Neural cell (in vitro differentiated cells): Measurements from ENCODE around the gene DGKQ. TPM values are rescaled to one million over a fixed set of nuclear protein-coding genes. Genes with fewer than 3 reads are reported as not detected.

ENCODE experiments used
- H2AFZ ChIP-seq: fragments of 200-600, 300-800 bp; sonication (generic), shearing (Covaris generic); 2 replicates; pipeline ENCODE4 v1.6.0; 2014; ENCODE audit warnings: low read depth, mild to moderate bottlenecking, antibody characterized with exemption, low read length, moderate library complexity
- H3F3A ChIP-seq: fragments of 200-600 bp; shearing (Covaris generic); 2 replicates; pipeline ENCODE4 v1.6.1; 2016; ENCODE audit warnings: mild to moderate bottlenecking, moderate library complexity, mixed read lengths, antibody characterized with exemption, low read length; ENCODE audit not compliant: insufficient read depth, poor library complexity, severe bottlenecking
- H3K27ac ChIP-seq: fragments of 200-600, 300-800 bp; sonication (generic), shearing (Covaris generic); 2 replicates; pipeline ENCODE4 v1.5.1; 2014; ENCODE audit warnings: mild to moderate bottlenecking, low read length, moderate library complexity
- H3K27me3 ChIP-seq: fragments of 300-800, 200-600 bp; sonication (generic), shearing (Covaris generic); 2 replicates; pipeline ENCODE4 v1.6.0; 2014; ENCODE audit warnings: mild to moderate bottlenecking, low read depth, low read length, moderate library complexity; ENCODE audit not compliant: insufficient read depth
- H3K36me3 ChIP-seq: fragments of 300-800, 200-600 bp; sonication (generic), shearing (Covaris generic); 2 replicates; pipeline ENCODE4 v1.5.1; 2014; ENCODE audit warnings: mild to moderate bottlenecking, antibody characterized with exemption, low read length, moderate library complexity; ENCODE audit not compliant: insufficient read depth
- H3K4me2 ChIP-seq: fragments of 300-800, 200-600 bp; sonication (generic), shearing (Covaris generic); 2 replicates; pipeline ENCODE4 v1.6.0; 2014; ENCODE audit warnings: mild to moderate bottlenecking, low read length
- H3K4me3 ChIP-seq: fragments of 300-800, 200-600 bp; sonication (generic), shearing (Covaris generic); 2 replicates; pipeline ENCODE4 v1.5.1; 2014; ENCODE audit warnings: mild to moderate bottlenecking, low read length, moderate library complexity
- H3K79me2 ChIP-seq: fragments of 200-600 bp; shearing (Covaris generic); replicated peaks from 2 replicates; pipeline ENCODE4 v1.6.0; 2014; ENCODE audit warnings: mild to moderate bottlenecking, low read length, moderate library complexity; ENCODE audit not compliant: insufficient read depth
- H3K9ac ChIP-seq: fragments of 300-800, 200-600 bp; sonication (generic), shearing (Covaris generic); 2 replicates; pipeline ENCODE4 v1.6.1; 2016; ENCODE audit warnings: mild to moderate bottlenecking, low read length, mixed read lengths
- H3K9me2 ChIP-seq: fragments of 200-600 bp; shearing (Covaris generic); 2 replicates; pipeline ENCODE4 v1.6.1; 2016; ENCODE audit warnings: mild to moderate bottlenecking, low read length, mixed read lengths; ENCODE audit not compliant: insufficient read depth
- H3K9me3 ChIP-seq: fragments of 200-600, 300-800 bp; sonication (generic), shearing (Covaris generic); 2 replicates; pipeline ENCODE4 v1.6.1; 2016; ENCODE audit warnings: mild to moderate bottlenecking, mixed run types, low read length, moderate library complexity, mixed read lengths
- H4K20me1 ChIP-seq: fragments of 200-600 bp; shearing (Covaris generic); 2 replicates; pipeline ENCODE4 v1.6.1; 2016; ENCODE audit warnings: mild to moderate bottlenecking, mixed run types; ENCODE audit not compliant: insufficient read depth
- CTCF ChIP-seq: fragments of 450-650 bp; IDR thresholded peaks from 2 replicates; pipeline ENCODE4 v1.5.1; 2014; ENCODE audit warnings: antibody characterized with exemption, mild to moderate bottlenecking, moderate library complexity; ENCODE audit not compliant: poor library complexity, severe bottlenecking
- EP300 ChIP-seq: fragments of 450-650 bp; conservative IDR thresholded peaks from 2 replicates; pipeline ENCODE4 v1.6.1; 2014; ENCODE audit warnings: antibody characterized with exemption, mild to moderate bottlenecking, moderate library complexity; ENCODE audit not compliant: poor library complexity, severe bottlenecking
- EZH2 ChIP-seq: fragments of 200-600, 300-800 bp; shearing (Covaris generic), sonication (generic); IDR thresholded peaks from 2 replicates; pipeline ENCODE4 v1.6.1; 2014; ENCODE audit warnings: antibody characterized with exemption, low read length, borderline replicate concordance, mild to moderate bottlenecking; ENCODE audit not compliant: insufficient read depth, poor library complexity, severe bottlenecking
- MXI1 ChIP-seq: fragments of 450-650 bp; conservative IDR thresholded peaks from 2 replicates; pipeline ENCODE4 v1.6.1; 2014; ENCODE audit warnings: antibody characterized with exemption, mild to moderate bottlenecking; ENCODE audit not compliant: poor library complexity, severe bottlenecking
- POLR2AphosphoS5 ChIP-seq: IDR thresholded peaks from 2 replicates; pipeline ENCODE4 v1.6.1; 2012
- RAD21 ChIP-seq: fragments of 450-650 bp; conservative IDR thresholded peaks from 2 replicates; pipeline ENCODE4 v1.6.1; 2014; ENCODE audit warnings: antibody characterized with exemption, mild to moderate bottlenecking, moderate library complexity
- REST ChIP-seq: IDR thresholded peaks from 2 replicates; pipeline ENCODE4 v1.6.1; 2012; ENCODE audit warnings: borderline replicate concordance
- SMC3 ChIP-seq: fragments of 450-650 bp; conservative IDR thresholded peaks from 2 replicates; pipeline ENCODE4 v1.6.1; 2014; ENCODE audit warnings: antibody characterized with exemption, mild to moderate bottlenecking, moderate library complexity; ENCODE audit not compliant: poor library complexity
- TAF1 ChIP-seq: IDR thresholded peaks from 2 replicates; pipeline ENCODE4 v1.6.1; 2012; ENCODE audit warnings: low read depth
- polyA plus RNA-seq: library from polyadenylated mRNA; depleted of rRNA; stranded (reverse); fragments of >200 nt; gene quantifications from 2 replicates; pipeline ENCODE4 v1.2.3, GENCODE V29; 2014

DGKQ gene
- polyA plus RNA-seq, 1 donor from 2014 or later = 32.4 TPM

GRCh38 chr4:982814-983213 lies 9.4 kb upstream of the DGKQ start:
- Histone ChIP-seq H2AFZ (no peak overlapping the region), H3K27me3 (no peaks in the 10 kb centered on the region), H3K9ac (no peak overlapping the region), H3K4me3 (no peak overlapping the region), H3K4me2 (no peak overlapping the region), H3K79me2 (no peaks in the 10 kb centered on the region), H3K9me2 (no peaks in the 10 kb centered on the region), H3K27ac (no peak overlapping the region), H3F3A (no peaks in the 10 kb centered on the region), H4K20me1 (no peaks in the 10 kb centered on the region), H3K9me3 (no peaks in the 10 kb centered on the region), H3K36me3 (no peaks in the 10 kb centered on the region)
- TF ChIP-seq EZH2 (no peak), POLR2AphosphoS5 (no peak), RAD21 (no peak)

- Histone ChIP-seq H3K9me3 (no peaks in the 10 kb centered on the region), H3K4me2 (no peak overlapping the region), H3F3A (no peaks in the 10 kb centered on the region), H3K36me3 (no peaks in the 10 kb centered on the region), H2AFZ (no peak overlapping the region), H3K27ac (no peak overlapping the region), H4K20me1 (no peaks in the 10 kb centered on the region), H3K4me3 (no peak overlapping the region), H3K27me3 (no peaks in the 10 kb centered on the region), H3K9me2 (no peaks in the 10 kb centered on the region), H3K9ac (no peak overlapping the region), H3K79me2 (no peaks in the 10 kb centered on the region)
- TF ChIP-seq EZH2 = no peak
- TF ChIP-seq POLR2AphosphoS5 = no peak
- TF ChIP-seq RAD21 = no peak
- TF ChIP-seq REST = no peak
These were observed 8.9 kb upstream of the DGKQ start for GRCh38 chr4:982291-982690.

- H3K4me3 ChIP-seq = no peak overlapping the region
- H3K4me2 ChIP-seq = no peak overlapping the region
- H2AFZ ChIP-seq = no peak overlapping the region
These were observed 5.8 kb upstream of the DGKQ start for GRCh38 chr4:978957-979701.

More at GRCh38 chr4:978957-979701, 5.8 kb upstream of the DGKQ start:
- Histone ChIP-seq H3K9me2 (no peaks in the 10 kb centered on the region), H3K79me2 (no peaks in the 10 kb centered on the region), H3K27ac (no peak overlapping the region), H3K36me3 (no peaks in the 10 kb centered on the region), H3K9ac (no peak overlapping the region), H3K9me3 (no peaks in the 10 kb centered on the region), H3K27me3 (no peaks in the 10 kb centered on the region), H4K20me1 (no peaks in the 10 kb centered on the region), H3F3A (no peaks in the 10 kb centered on the region)
- TF ChIP-seq CTCF (no peak), SMC3 (no peak), RAD21 (no peak), REST (no peak), MXI1 (no peak), EZH2 (no peak), EP300 (no peak), TAF1 (no peak)
